Osteoblast (primary cell): Measurements from ENCODE around the gene SDC4. TPM values are rescaled to one million over a fixed set of nuclear protein-coding genes. Genes with fewer than 3 reads are reported as not detected.

Experiments
- DNase-seq: peaks from one replicate; pipeline ENCODE4 v3.0.0; 2011; ENCODE audit warnings: low spot score, mixed read lengths; ENCODE audit not compliant: insufficient read length; ENCODE audit errors: missing footprints
- H2AFZ ChIP-seq: 2 replicates; pipeline ENCODE4 v1.6.0; 2011; ENCODE audit warnings: mild to moderate bottlenecking, low read length
- H3K27ac ChIP-seq: 2 replicates; pipeline ENCODE4 v1.5.1; 2011; ENCODE audit warnings: mild to moderate bottlenecking, low read depth, low read length, moderate library complexity
- H3K27me3 ChIP-seq: 2 replicates; pipeline ENCODE4 v1.6.0; 2012; ENCODE audit warnings: mild to moderate bottlenecking, control low read depth, inconsistent platforms, low read length, moderate library complexity; ENCODE audit not compliant: insufficient read depth
- H3K36me3 ChIP-seq: 2 replicates; pipeline ENCODE4 v1.5.1; 2011; ENCODE audit warnings: mild to moderate bottlenecking, low read length, control low read depth, moderate library complexity; ENCODE audit not compliant: insufficient read depth
- H3K4me1 ChIP-seq: 2 replicates; pipeline ENCODE4 v1.5.1; 2011; ENCODE audit warnings: mild to moderate bottlenecking, low read length, control low read depth, moderate library complexity; ENCODE audit not compliant: insufficient read depth
- H3K4me2 ChIP-seq: 2 replicates; pipeline ENCODE4 v1.6.0; 2011; ENCODE audit warnings: mild to moderate bottlenecking, low read length; ENCODE audit not compliant: insufficient read depth
- H3K4me3 ChIP-seq: fragments of 200-600 bp; sonication (generic); 3 replicates; pipeline ENCODE4 v1.5.1; 2012; ENCODE audit warnings: mild to moderate bottlenecking, low read length, inconsistent platforms; ENCODE audit not compliant: insufficient read depth
- H3K79me2 ChIP-seq: 2 replicates; pipeline ENCODE4 v1.6.0; 2012; ENCODE audit warnings: mild to moderate bottlenecking, low read length, control low read depth, inconsistent platforms; ENCODE audit not compliant: insufficient read depth
- H3K9me3 ChIP-seq: 2 replicates; pipeline ENCODE4 v1.5.1; 2011; ENCODE audit warnings: low read depth, low read length, control low read depth
- H4K20me1 ChIP-seq: 2 replicates; pipeline ENCODE4 v1.6.0; 2012; ENCODE audit warnings: mild to moderate bottlenecking, low read length, control low read depth; ENCODE audit not compliant: insufficient read depth
- total RNA-seq: library from RNA; depleted of rRNA; stranded (reverse); fragments of >200 nt; gene quantifications from 2 replicates; pipeline ENCODE4 v1.2.3, GENCODE V29; 2012
- TF ChIP-seq, protein P1 (sequence below): IDR thresholded peaks from 2 replicates; pipeline ENCODE4 v1.5.1; 2011; ENCODE audit warnings: mild to moderate bottlenecking, low read depth, low read length, moderate library complexity; ENCODE audit errors: extremely low read depth

Gene SDC4
- total RNA-seq, 1 donor, result 267 TPM

DNA sequence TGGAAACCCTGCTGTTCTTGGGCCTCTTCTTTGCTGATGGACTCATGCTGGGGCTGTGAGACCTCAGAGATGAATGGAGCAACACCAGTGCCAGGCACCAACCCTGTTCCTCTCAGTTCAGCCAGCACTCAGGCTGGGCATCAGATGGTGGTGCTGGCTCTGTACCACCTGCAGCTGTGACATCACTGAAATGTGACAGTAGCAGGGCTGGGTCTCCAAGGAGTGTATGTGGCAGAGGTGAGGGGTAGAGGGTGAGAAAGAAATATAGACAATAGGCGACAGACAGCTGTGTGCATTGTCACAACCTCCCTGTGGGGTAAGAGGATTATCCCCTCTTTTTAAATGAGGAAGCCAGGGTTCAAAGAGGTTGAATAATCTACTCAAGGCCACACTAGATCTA, 30.0 kb upstream of the SDC4 start, which contains the start of gene TP53TG5:
TSS of gene TP53TG5 (minus strand) at position 135 of the 400 bp plus-strand sequence. CDS start at position 46, 89 bp downstream.
- H3K4me1 ChIP-seq, result peaks cover 7% of the 10 kb centered on the region
- H3K9me3 ChIP-seq, result no peaks in the 10 kb centered on the region
- H4K20me1 ChIP-seq, result no peaks in the 10 kb centered on the region
- H3K79me2 ChIP-seq, result no peaks in the 10 kb centered on the region
- no peak for DNase-seq
- no peak within 1 kb of the TSS for H3K27ac ChIP-seq
- H2AFZ ChIP-seq, result no peak within 1 kb of the TSS
- no peaks in the 10 kb centered on the region for H3K36me3 ChIP-seq
- H3K4me3 ChIP-seq, result no peak within 1 kb of the TSS
- H3K27me3 ChIP-seq, result no peaks in the 10 kb centered on the region
- TF ChIP-seq, protein P1, sequence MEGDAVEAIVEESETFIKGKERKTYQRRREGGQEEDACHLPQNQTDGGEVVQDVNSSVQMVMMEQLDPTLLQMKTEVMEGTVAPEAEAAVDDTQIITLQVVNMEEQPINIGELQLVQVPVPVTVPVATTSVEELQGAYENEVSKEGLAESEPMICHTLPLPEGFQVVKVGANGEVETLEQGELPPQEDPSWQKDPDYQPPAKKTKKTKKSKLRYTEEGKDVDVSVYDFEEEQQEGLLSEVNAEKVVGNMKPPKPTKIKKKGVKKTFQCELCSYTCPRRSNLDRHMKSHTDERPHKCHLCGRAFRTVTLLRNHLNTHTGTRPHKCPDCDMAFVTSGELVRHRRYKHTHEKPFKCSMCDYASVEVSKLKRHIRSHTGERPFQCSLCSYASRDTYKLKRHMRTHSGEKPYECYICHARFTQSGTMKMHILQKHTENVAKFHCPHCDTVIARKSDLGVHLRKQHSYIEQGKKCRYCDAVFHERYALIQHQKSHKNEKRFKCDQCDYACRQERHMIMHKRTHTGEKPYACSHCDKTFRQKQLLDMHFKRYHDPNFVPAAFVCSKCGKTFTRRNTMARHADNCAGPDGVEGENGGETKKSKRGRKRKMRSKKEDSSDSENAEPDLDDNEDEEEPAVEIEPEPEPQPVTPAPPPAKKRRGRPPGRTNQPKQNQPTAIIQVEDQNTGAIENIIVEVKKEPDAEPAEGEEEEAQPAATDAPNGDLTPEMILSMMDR, result no peak
- H3K4me2 ChIP-seq, result no peak within 1 kb of the TSS

DNA sequence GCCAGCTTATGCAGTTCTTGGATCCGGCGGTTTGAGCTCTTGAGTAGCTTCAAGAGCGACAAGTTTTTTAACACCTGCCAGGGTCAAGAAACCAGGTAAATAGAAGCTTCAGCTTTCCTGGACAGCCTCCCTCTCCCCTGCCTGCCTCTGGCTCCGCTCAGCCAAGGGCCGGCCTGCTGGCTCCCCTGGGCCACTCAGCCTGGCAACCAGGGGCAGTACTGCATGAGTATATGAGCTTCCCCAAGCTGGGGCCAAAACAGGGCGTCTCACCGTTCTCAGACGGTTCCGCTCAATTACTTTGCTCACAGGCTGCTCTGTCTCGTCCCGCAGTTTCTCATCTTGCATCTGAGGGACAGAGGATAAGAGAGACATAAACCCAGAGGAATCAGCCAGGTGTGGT, 29.0 kb upstream of the SDC4 start:
- TF ChIP-seq, protein P1, result no peak
- Histone ChIP-seq H3K36me3 (no peaks in the 10 kb centered on the region), H3K79me2 (no peaks in the 10 kb centered on the region), H3K27ac (no peak overlapping the region), H3K4me2 (no peak overlapping the region), H3K9me3 (no peaks in the 10 kb centered on the region), H3K27me3 (no peaks in the 10 kb centered on the region), H2AFZ (no peak overlapping the region), H3K4me3 (no peak overlapping the region), H4K20me1 (no peaks in the 10 kb centered on the region), H3K4me1 (peaks cover 10% of the 10 kb centered on the region)
- no peak for DNase-seq

DNA sequence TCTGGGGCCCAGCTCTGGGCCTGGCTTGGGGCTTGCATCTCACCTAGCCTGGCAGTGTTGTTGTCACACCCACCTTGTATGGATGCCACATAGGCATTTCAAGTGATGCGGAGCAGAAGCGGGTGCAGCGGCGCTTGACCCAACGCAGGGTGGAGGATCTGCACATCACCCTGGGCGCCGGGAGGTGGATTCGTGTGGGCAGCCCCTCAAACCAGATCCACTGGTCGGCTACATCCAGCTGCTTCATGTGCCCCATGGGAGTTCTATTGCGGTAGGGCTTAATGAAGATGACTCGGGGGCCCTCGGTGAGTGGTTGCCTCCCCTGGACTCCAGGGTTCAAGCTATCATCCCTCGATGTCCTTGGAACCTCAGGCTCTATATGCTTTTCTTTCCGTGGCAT, 26.7 kb upstream of the SDC4 start:
- H2AFZ ChIP-seq, result no peak overlapping the region
- H3K27ac ChIP-seq, result no peak overlapping the region

DNA sequence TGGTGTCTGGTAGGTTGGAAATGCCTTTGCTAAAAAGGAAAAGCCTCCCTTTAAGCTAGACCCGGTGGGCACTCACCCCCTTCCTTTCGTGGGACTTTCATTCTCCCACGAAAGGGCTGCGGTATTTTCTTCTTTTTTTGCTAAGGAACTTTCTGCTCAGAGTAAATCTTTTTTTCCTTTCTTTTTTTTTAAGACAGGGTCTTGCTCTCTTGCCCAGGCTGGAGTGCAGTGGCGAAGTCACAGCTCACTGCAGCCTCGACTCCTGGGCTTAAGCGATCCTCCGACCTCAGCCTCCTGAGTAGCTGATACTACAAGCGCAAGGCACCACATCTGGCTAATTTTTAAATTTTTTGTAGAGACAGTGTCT, 25.9 kb upstream of the SDC4 start:
- Histone ChIP-seq H3K4me3 (peak overlapping the region; percentile 80), H3K79me2 (no peaks in the 10 kb centered on the region), H2AFZ (no peak overlapping the region), H3K9me3 (no peaks in the 10 kb centered on the region), H3K36me3 (no peaks in the 10 kb centered on the region), H3K4me1 (peaks cover 10% of the 10 kb centered on the region), H3K27me3 (no peaks in the 10 kb centered on the region), H3K27ac (no peak overlapping the region), H3K4me2 (peak overlapping the region; percentile 97), H4K20me1 (no peaks in the 10 kb centered on the region)
- TF ChIP-seq, protein P1, result no peak
- DNase-seq, result no peak

More for the DNA sequence above, 26.7 kb upstream of the SDC4 start:
- no peaks in the 10 kb centered on the region for H3K27me3 ChIP-seq
- peaks cover 10% of the 10 kb centered on the region for H3K4me1 ChIP-seq
- H3K36me3 ChIP-seq, result no peaks in the 10 kb centered on the region
- TF ChIP-seq, protein P1, result no peak
- H3K79me2 ChIP-seq, result no peaks in the 10 kb centered on the region
- H3K9me3 ChIP-seq, result no peaks in the 10 kb centered on the region
- no peak overlapping the region for H3K4me3 ChIP-seq
- no peak for DNase-seq
- H4K20me1 ChIP-seq, result no peaks in the 10 kb centered on the region
- no peak overlapping the region for H3K4me2 ChIP-seq
